ENCODE measurements around the gene RNF4. TPM values are rescaled to one million over a fixed set of nuclear protein-coding genes. Genes with fewer than 3 reads are reported as not detected.
"Not testable (repeated sequence)": the region's sequence is repeated elsewhere in the genome, so short reads cannot be mapped to it uniquely, and the experiment has no call there.

RNF4 gene, protein sequence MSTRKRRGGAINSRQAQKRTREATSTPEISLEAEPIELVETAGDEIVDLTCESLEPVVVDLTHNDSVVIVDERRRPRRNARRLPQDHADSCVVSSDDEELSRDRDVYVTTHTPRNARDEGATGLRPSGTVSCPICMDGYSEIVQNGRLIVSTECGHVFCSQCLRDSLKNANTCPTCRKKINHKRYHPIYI
- total RNA-seq (2014; rRNA removed; shearing (Covaris generic); ENCODE audit: low replicate concordance) = 39.8 and 44.8 TPM in 2 replicates

DNA sequence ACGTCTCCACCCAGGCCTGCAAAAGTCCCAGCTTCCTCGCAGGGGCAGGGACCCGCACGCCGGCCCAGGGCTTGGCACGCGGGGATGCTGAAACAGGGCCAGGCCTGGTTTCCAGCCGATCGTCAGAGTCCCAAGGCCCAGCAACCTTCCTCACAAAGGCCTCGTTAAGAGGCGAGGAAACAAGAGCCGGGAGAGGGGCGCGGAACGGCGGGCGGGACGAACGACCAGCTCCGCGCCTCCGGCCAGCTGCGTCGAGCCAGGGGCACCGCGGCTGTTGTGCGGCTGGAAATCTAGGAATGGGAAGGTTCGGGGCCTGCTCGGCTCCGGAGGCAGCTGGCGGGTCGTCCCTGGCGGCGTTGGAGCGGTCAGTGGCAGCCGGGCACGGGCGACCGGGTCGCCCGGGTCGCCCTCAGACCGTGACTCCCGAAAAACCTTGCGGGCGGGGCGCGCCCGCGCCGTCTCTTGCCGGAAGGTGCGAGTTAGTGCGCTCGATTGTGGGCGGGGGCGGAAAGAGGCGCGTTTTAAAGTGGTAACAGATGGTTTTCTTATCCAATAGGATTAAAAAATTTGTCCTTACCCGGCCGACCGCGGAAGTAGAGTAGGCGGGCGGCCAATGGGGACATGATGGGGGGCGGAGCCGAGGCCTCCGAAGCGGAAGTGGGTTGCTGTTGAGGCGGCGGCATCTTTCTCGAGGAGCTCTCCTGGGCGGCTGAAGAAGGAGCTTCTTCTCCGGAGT, at the start of gene RNF4:
Gene RNF4 (plus strand): TSS at position 651 of the 736 bp plus-strand sequence. CDS start 21,388 bp downstream, outside the sequence.
- Histone ChIP-seq H3K36me3 (peaks cover 36% of the 10 kb centered on the region), H3K9me3 (peaks cover 3% of the 10 kb centered on the region; the same call in 1 of the 2 replicates), H3K27me3 (no peaks in the 10 kb centered on the region), H3K4me3 (peak within 1 kb of the TSS; percentile 88)
- DNase-seq = peak; percentile 92

DNA sequence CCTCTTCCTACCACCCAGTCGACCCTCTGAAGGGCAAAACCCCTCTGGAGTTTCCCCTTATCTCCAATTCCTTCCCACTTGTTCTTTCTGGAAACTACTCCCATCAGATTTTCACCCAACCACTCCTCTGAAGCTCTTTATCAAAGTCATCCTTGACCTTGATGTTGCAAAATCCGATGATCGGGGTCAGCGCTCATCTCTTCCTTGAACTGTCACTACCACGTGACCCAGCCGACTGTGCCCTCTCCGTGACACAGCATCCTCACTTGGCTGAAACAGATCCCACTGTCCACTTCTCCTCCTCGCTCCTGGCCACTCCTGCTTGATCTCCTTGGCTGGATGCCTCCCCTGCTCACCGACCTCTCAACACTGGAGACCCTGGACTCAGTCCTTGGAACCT, 49.1 kb upstream of the RNF4 start:
- no peaks in the 10 kb centered on the region for H3K36me3 ChIP-seq
- no peak for DNase-seq
- H3K9me3 ChIP-seq = no peaks in the 10 kb centered on the region
- H3K4me3 ChIP-seq = no peak overlapping the region
- H3K27me3 ChIP-seq = peaks cover 5% of the 10 kb centered on the region; the same call in 1 of the 2 replicates

DNA sequence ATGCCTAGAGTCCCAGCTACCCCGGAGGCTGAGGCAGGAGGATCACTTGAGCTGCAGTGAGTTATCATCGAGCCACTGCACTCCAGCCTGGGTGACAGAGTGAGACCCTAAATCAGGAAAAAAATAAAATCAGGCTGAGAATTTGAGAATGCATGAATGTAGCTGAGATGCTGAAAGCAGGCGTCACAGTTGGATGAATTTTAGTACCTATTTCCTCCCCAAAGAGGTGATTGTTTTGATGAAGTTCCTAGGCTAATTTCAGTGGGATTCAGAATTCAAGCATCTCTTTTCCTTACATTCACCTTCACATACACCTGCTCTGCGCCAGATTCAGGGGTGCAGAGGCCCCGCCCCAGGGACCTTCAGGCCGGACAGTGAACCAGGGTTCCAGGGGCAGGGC, 47.0 kb upstream of the RNF4 start:
- Histone ChIP-seq H3K36me3 (no peaks in the 10 kb centered on the region), H3K9me3 (no peaks in the 10 kb centered on the region), H3K27me3 (peaks cover 5% of the 10 kb centered on the region; the same call in 1 of the 2 replicates), H3K4me3 (no peak overlapping the region)
- no peak for DNase-seq

DNA sequence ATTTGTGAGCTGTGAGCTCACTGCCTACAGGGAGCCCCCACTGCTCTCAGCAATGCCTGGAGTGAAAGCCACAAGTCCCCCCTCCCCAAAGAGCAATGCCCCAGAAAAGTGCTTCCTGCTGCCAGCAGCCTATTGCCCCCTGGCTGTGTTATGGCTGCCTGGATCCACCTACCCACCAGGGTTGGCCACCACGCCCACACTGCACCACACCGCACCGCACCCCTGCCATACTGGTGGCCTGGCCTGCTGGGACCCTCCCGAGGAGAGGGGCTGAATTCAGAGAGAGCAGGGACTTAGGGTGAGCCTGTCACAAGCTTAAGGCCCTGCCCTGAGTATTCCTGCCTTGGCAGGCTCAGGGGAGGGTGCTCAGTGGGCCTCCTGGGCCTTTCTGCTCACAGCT, 45.8 kb upstream of the RNF4 start:
- H3K4me3 ChIP-seq = no peak overlapping the region
- no peak for DNase-seq
- H3K27me3 ChIP-seq = peaks cover 5% of the 10 kb centered on the region; the same call in 1 of the 2 replicates
- no peaks in the 10 kb centered on the region for H3K9me3 ChIP-seq
- H3K36me3 ChIP-seq = no peaks in the 10 kb centered on the region

DNA sequence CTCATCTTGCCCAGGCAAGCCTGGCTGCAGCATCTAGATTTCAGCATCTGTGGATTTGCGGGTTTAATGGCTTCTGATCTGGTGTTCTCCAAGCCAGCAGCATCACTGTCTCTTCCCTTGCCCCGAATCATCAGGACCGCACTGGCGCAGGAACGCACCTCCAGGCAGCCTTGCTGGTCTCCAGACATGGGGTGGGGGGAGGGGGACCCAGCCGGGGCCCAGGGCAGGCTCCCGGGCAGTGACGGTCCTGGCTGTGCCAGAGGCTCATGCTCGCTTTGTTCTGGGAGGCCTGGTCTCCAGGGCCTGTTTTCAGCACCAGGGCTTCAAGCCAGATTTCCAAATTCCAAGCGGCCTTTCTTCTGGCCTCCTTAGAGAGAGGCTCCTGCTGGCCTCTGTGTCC, 45.2 kb upstream of the RNF4 start:
- Histone ChIP-seq H3K27me3 (peaks cover 5% of the 10 kb centered on the region; the same call in 1 of the 2 replicates), H3K9me3 (no peaks in the 10 kb centered on the region), H3K36me3 (no peaks in the 10 kb centered on the region), H3K4me3 (no peak overlapping the region)
- DNase-seq = no peak

DNA sequence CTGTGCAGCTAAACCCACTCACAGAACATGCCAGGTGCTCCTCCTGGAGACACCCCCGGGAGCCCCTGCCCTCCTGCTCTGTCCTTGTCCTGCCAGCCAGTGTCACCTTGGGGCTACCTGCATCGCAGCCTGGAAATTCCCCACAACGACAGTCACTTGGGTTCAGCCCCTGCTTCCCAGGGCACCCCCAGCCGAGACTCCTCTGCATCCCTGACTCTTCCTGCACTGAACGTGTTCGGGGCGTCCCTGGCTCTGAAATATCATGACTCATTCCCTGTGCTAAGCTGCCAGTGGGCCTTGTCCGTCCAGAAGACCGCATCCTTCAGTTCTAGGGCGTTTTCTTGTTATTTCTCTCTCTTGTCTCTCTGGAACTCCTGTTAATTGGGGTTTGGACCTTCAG, 44.3 kb upstream of the RNF4 start:
- H3K27me3 ChIP-seq = peaks cover 5% of the 10 kb centered on the region; the same call in 1 of the 2 replicates
- no peaks in the 10 kb centered on the region for H3K9me3 ChIP-seq
- DNase-seq = no peak
- H3K4me3 ChIP-seq = no peak overlapping the region
- no peaks in the 10 kb centered on the region for H3K36me3 ChIP-seq

DNA sequence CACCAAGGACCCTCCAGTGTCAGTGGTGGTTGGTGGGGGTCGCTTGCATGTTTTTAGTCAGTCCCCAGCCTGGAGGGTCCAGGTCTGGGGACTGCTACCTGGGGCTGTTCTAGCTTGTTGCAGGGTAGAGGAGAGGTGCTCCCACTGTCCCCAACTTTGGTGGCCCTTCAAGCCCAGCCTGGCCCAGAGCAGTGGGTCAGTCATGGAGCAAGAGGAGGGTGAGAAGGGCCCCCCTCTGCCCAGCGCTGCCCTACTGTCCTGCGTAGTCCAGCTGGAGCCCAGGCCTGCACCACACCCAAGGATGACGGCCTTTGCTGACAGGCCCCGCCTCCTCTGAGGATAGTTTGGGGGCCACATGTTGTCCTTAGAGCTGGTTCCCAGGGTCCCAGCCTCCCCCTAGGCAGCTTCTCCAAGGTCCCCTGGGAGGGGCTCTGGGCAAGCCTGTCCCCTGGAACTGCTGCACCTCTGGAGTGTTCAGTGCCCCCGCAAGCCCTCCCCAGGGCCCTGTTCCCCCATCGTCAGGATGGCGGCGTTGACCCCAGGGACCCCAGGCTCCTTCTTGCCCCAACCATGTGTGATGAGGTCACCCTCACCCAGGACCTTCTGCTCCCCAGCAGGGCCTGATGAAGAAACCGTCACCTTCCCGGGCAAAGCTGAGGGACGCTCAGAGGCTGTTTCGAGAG, 43.4 kb upstream of the RNF4 start:
- no peak for DNase-seq

DNA sequence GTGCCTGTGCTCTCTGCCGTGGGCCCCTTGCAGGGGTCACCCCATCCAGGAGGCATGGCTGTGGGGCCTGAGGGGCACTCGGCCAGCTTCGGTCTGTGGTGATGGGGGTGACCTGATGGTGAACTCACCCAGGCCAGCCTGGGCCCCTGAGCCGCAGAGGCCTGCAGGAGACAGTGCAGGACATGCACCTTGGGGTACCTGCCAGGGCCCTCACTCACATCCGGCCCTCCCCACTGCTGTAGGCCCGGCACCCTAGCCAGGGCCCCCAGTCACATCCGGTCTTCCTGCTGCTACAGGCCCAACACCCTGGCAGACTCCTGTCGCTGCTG, 42.9 kb upstream of the RNF4 start:
- Histone ChIP-seq H3K9me3 (no peaks in the 10 kb centered on the region), H3K27me3 (no peaks in the 10 kb centered on the region), H3K4me3 (no peak overlapping the region), H3K36me3 (no peaks in the 10 kb centered on the region)
- DNase-seq = no peak

More for the DNA sequence above, 43.4 kb upstream of the RNF4 start:
- no peaks in the 10 kb centered on the region; the same call in 1 of the 2 replicates for H3K27me3 ChIP-seq
- H3K9me3 ChIP-seq = no peaks in the 10 kb centered on the region
- H3K36me3 ChIP-seq = no peaks in the 10 kb centered on the region
- H3K4me3 ChIP-seq = no peak overlapping the region

DNA sequence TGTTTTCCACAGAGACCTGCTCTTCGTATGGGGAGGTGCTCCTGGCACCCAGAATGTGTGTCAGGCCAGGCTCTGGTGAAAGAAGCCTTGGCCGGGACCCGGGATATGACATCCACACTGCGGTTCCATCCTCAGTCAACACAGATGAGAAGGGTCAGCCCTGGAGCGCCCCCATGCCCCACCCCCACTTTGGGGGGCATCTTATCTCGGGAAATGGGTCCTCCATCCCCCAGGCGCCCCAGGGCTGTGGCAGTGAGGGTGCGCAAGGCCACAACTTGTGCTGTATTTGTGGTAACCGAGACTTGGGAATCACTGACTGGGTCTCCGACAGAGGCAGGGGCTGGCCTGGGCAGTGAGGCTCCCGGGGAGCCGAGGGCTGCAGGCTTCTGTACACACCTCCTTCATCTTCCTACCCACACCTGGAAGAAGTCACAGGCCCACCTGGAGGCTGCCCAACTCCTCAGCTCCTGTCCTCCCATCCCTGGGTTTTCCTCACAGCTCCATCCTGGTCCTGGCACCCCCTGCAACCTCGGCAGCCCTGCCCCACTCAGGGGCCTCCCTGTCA, 42.1 kb upstream of the RNF4 start:
- H3K4me3 ChIP-seq = no peak overlapping the region
- H3K9me3 ChIP-seq = no peaks in the 10 kb centered on the region
- no peaks in the 10 kb centered on the region for H3K27me3 ChIP-seq
- no peaks in the 10 kb centered on the region for H3K36me3 ChIP-seq
- no peak for DNase-seq

DNA sequence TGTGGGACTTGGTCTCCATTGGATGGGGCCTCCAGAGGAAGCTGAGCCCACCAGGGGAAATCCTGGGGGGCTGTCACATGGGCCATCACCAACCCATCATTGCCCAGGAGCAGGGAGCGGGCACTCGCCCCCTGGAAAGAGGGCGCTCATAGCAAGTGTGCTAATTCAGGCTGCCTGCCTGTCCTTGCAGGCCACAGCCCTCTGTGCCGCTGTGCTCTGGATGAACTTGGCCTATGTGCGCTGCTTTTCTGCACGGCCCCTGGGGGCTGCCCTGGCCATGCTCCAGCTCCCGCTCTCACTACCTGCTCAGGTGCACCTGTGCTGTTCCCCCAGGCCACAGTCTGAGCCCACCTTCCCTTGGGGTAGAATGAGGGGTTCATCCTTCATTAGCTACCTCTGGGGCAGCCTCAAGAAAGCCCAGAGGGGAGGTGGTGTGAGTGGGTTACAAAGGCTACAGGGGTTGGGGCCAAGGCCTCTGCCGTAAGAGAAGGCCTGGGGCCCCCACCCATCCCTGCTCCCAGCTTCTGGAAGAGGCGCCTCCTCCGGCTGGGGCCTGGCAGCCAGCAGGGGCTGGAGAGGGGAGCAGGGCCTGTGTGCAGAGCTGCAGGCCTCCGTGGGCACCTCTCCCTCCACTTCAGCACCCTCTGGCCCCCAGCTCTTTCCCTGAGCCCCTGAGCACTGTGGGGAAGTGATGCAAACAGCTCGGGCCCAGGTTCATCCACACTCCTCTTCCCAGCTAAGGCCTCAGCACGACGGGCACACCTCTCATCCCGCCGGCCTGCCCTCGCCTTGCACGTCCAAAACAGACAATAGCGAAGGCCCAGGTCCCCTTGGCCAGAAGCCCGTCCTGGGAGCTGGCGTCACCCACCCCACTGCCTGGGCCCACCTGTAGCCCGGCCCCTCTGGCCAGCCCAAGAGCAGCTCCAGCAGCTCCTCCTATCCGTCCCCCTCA, 41.2 kb upstream of the RNF4 start:
- Histone ChIP-seq H3K4me3 (no peak overlapping the region), H3K36me3 (no peaks in the 10 kb centered on the region)

DNA sequence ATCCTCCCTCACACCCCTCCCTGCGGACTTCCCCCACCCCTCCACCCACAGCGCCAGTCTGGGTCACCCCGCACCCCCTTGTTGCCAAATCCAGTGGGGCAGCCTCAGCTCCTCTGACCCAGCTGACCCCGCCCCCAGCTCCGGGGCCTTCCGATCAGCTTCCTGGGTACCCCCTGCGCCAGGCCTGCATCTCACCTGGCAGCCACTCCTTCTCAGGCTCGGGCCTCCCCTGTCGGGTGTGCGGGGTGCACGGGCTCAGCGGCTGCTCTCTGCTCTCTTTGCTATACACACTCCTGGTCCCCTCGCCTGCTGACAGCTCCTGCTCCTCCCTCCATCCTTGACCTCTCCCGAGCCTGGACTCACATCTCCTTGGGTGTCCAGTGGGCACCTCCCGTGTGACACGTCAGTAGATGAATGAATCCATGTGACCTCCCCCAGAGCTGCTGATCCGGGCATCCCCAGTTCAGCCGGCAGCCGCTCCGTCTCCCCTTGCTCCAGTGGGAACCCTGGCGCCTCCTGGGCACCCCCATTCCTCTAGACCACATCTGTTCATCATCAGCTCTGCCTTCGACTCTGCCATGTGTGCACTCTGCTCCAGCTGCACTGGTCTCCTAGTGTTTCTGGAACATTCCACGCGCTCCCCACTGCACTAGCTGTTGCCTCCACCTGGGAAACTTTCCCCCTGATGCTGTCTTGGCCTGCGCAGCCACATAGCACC, 40.3 kb upstream of the RNF4 start:
- Histone ChIP-seq H3K4me3 (no peak overlapping the region), H3K9me3 (no peaks in the 10 kb centered on the region), H3K27me3 (no peaks in the 10 kb centered on the region), H3K36me3 (no peaks in the 10 kb centered on the region)
- no peak for DNase-seq

More for the DNA sequence above, 41.2 kb upstream of the RNF4 start:
- no peak for DNase-seq
- Histone ChIP-seq H3K27me3 (no peaks in the 10 kb centered on the region), H3K9me3 (no peaks in the 10 kb centered on the region)

DNA sequence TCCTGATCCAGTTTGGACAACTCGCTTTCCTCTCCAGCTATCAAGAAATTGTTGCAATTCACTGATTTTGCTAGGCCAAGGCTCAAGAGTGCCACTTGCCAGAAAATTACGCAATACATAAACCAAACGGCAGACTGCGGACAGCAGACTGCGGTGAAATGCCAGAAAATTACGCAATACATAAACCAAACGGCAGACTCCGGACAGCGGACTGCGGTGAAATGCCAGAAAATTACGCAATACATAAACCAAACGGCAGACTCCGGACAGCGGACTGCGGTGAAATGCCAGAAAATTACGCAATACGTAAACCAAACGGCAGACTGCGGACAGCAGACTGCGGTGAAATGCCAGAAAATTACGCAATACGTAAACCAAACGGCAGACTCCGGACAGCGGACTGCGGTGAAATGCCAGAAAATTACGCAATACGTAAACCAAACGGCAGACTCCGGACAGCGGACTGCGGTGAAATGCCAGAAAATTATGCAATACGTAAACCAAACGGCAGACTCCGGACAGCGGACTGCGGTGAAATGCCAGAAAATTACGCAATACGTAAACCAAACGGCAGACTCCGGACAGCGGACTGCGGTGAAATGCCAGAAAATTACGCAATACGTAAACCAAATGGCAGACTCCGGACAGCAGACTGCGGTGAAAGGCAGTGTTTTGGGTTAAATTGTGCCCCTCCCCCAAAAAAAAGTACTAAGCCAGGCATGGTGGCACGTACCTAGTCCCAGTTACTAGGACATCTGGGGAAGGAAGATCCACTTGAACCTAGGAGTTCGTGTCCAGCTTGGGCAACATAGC, 38.8 kb upstream of the RNF4 start:
- not testable (repeated sequence) for H3K27me3 ChIP-seq, H3K9me3 ChIP-seq, H3K36me3 ChIP-seq, H3K4me3 ChIP-seq
- peak; percentile 77 for DNase-seq

DNA sequence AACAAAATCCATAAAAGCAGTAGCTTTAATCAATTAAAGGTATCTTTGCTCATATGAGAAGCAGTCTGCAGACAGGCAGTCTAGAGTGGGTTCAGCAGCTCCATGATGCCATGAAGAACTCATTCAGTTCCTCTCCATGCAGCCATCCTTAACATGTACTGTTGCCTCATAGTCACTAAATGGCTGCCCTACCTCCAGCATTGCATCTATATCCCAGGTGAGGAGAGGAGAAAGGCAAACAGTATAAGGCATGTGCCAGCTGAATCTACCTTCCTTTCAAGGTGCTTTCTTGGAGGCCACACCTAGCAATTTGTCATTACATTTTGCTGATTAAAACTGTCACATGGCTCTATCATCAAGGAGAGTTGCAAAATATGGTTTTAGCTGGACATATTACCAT, 36.9 kb upstream of the RNF4 start:
- Histone ChIP-seq H3K27me3 (no peaks in the 10 kb centered on the region), H3K4me3 (no peak overlapping the region), H3K9me3 (no peaks in the 10 kb centered on the region), H3K36me3 (no peaks in the 10 kb centered on the region)
- DNase-seq = no peak

DNA sequence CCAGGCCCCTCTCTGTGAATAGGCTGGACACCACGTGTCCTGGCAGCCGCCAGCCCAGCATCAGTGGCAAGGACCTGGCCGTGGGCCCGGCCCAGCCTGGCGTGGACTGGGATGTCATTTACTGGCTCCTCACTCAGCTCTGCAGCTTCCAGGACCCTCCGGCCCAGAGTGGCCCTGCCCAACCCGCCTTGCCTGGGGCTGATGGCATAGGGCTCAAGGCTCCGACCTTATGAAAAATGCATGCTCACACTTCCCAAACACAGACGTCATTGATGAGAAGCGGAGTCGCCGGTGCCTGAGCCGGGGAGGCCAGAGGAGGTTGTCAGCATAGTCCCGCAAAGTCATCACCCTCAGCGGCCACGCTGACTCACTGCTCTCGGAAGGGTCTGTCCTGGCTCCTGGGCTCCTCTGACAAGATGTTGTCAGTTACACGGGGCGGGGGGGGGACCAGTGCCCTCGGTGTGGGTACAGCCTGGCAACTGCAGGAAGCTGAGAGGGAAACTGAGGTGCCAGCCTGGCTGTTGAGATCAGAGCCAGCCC, 35.8 kb upstream of the RNF4 start:
- Histone ChIP-seq H3K9me3 (no peaks in the 10 kb centered on the region), H3K4me3 (no peak overlapping the region), H3K36me3 (no peaks in the 10 kb centered on the region), H3K27me3 (no peaks in the 10 kb centered on the region)
- peak; percentile 58 for DNase-seq
